GOT3 (cell line): Measurements from ENCODE around the gene NTN3.
"Not testable (repeated sequence)": the region's sequence is repeated elsewhere in the genome, so short reads cannot be mapped to it uniquely, and the experiment has no call there.

Experiments
- DNase-seq: peaks from one replicate; lab custom pipeline; 2025; ENCODE audit warnings: mixed read lengths; lab: John Stamatoyannopoulos, UW

Gene NTN3

GRCh38 chr16:2479996-2480395 lies 8.9 kb downstream of the NTN3 start:
- DNase-seq, result not testable (repeated sequence)

GRCh38 chr16:2480948-2481347 lies 9.9 kb downstream of the NTN3 start:
- no peak for DNase-seq

- DNase-seq, result no peak
Measured at GRCh38 chr16:2481676-2482075, 10.6 kb downstream of the NTN3 start.

GRCh38 chr16:2482249-2482648 lies 11.2 kb downstream of the NTN3 start:
- no peak for DNase-seq

GRCh38 chr16:2482708-2483534 lies 11.8 kb downstream of the NTN3 start:
- no peak for DNase-seq

- no peak for DNase-seq
Measured at GRCh38 chr16:2483939-2484897, 13.1 kb downstream of the NTN3 start.

- DNase-seq, result no peak
Measured at GRCh38 chr16:2484898-2485508, 13.9 kb downstream of the NTN3 start.

GRCh38 chr16:2485811-2486507 lies 14.9 kb downstream of the NTN3 start:
- no peak for DNase-seq

GRCh38 chr16:2486645-2487516 lies 15.8 kb downstream of the NTN3 start:
- DNase-seq, result no peak

GRCh38 chr16:2487517-2487842 lies 16.4 kb downstream of the NTN3 start:
- no peak for DNase-seq

GRCh38 chr16:2487903-2488531 lies 16.9 kb downstream of the NTN3 start:
- DNase-seq, result no peak

- DNase-seq, result no peak
Measured at GRCh38 chr16:2489581-2489980, 18.5 kb downstream of the NTN3 start.

- no peak for DNase-seq
Measured at GRCh38 chr16:2490190-2491105, 19.4 kb downstream of the NTN3 start.

GRCh38 chr16:2492292-2492691 lies 21.2 kb downstream of the NTN3 start:
- no peak for DNase-seq

- no peak for DNase-seq
Measured at GRCh38 chr16:2493605-2494004, 22.5 kb downstream of the NTN3 start.

- no peak for DNase-seq
Measured at GRCh38 chr16:2494616-2495015, 23.5 kb downstream of the NTN3 start.

- no peak for DNase-seq
Measured at GRCh38 chr16:2495041-2495440, 23.9 kb downstream of the NTN3 start.

GRCh38 chr16:2496223-2497115 lies 25.4 kb downstream of the NTN3 start:
- DNase-seq, result no peak
